Measurements from ENCODE around the gene KIAA1549.

The KIAA1549 gene

DNA sequence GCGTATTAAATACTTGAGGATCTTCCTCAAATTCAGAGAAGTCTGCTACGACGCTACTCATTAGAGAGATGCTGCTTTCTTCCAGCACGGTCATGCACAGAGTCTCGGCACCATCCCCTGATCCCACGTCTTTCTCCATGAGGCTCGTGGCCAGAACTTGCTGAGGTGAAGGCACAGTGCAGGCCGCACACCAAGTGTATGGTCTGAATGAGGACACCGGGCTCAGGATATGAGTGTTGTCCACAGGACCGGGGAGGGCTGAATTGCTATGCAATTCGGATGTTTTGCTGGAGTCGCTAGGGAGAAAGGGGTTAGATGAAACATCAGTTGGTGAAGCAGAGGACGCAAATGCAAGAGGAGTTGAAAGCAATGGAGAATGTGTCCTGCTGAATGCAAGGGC, 63.0 kb downstream of the KIAA1549 start:
- Mint-ChIP-seq H3K36me3 (no peaks in the 10 kb centered on the region), H3K4me1 (no peaks in the 10 kb centered on the region), H3K9me3 (peaks cover 4 to 6% of the 10 kb centered on the region in 2 donors), H3K4me3 (no peak overlapping the region), H3K27ac (no peak overlapping the region), H3K27me3 (peaks cover 0 to 5% of the 10 kb centered on the region in 2 donors)
- no peak for ATAC-seq (replicated peaks)
- DNase-seq, result no peak

DNA sequence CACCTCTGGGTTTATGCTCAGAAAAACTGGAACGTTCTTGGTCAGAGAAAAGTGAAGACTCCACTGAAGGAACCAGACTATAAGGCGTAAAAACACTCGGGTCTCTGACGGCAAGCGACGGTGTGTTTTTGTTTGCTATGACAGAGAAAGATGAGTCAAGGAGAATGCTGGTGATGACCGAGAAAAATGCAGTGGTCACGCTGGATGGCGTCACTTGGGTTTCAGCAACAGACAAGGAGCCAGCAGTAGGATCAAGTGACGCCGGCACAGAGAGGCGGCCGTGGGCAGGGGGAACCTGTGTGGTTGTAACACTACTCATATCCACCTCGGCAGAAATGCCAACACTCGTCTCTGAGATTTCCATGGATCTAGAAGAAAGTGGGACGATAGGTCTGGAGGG, 63.4 kb downstream of the KIAA1549 start:
- Mint-ChIP-seq H3K9me3 (peaks cover 2 to 6% of the 10 kb centered on the region in 2 donors), H3K36me3 (no peaks in the 10 kb centered on the region), H3K27me3 (peaks cover 0 to 5% of the 10 kb centered on the region in 2 donors), H3K27ac (no peak overlapping the region), H3K4me3 (no peak overlapping the region), H3K4me1 (no peaks in the 10 kb centered on the region)
- DNase-seq, result no peak
- ATAC-seq (replicated peaks), result no peak

DNA sequence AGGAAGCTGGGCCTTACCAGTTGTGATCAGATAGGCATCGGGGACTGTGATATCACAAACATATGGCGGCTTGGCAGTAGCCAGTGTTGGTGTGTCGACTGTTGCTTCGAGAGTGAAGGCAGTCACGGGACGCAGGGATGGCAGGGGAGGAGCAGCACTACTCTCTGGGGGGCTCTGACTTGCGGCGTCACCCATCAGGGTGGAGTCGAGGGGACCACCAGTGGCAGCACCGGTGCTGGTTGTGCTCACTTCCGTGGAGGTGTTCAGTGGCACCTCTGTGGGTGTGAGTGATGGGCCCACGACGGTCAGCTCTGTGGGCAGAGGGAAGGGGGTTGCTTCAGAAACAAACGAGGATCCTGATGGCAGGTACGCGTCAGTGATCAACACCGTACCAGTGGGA, 64.5 kb downstream of the KIAA1549 start:
- no peak for DNase-seq
- Mint-ChIP-seq H3K36me3 (no peaks in the 10 kb centered on the region), H3K27me3 (peaks cover 4 to 5% of the 10 kb centered on the region in 2 donors), H3K4me3 (no peak overlapping the region), H3K4me1 (no peaks in the 10 kb centered on the region), H3K9me3 (peaks cover 0 to 2% of the 10 kb centered on the region in 2 donors), H3K27ac (no peak overlapping the region)
- no peak for ATAC-seq (replicated peaks)

DNA sequence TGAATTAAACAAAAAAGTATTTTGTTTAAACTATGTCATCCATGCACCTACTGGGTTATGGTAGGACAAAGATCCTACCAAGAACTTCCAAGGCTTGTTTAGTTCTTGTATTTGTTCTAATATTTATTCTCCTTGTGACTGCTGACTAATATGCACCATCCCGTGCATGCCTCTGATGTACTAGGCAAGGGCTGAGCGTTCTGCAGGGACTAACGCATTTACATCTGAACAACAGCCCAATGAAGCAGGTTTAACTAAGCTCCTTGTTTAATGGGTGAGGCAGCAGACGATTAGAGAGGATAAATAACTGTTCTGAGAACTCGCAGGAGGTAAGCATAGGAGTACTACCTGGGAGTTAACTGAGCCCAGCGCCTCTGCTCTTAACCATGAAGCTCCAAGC, 64.9 kb downstream of the KIAA1549 start:
- Mint-ChIP-seq H3K9me3 (peaks cover 0 to 2% of the 10 kb centered on the region in 2 donors), H3K4me1 (no peaks in the 10 kb centered on the region), H3K36me3 (no peaks in the 10 kb centered on the region), H3K4me3 (no peak overlapping the region), H3K27ac (no peak overlapping the region), H3K27me3 (peaks cover 5% of the 10 kb centered on the region in 2 donors)
- ATAC-seq (replicated peaks) (no peak), DNase-seq (no peak)

DNA sequence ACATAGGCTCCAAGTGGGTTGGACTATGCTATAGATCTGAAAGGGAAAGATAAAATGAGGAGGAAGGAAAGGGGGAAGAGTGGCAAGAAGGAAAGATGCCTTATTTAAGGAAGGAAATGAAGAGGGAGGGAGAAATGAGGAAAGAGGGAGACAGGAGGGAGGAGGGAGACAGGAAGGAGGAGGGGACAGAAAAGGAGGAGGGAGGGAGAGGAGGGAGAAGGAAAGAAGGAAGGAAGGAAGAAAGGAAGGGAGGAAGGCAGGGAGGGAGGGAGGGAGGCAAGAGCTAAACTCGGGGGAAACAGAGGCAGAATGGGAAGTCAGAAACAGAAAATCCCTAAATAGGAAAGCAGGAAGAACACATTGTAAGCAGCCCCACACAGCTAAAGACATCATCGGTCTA, 67.4 kb downstream of the KIAA1549 start:
- no peak overlapping the region for H3K27ac Mint-ChIP-seq
- no peak overlapping the region for H3K4me3 Mint-ChIP-seq
- DNase-seq (no peak), ATAC-seq (replicated peaks) (no peak)
- peaks cover 5% of the 10 kb centered on the region in 2 donors for H3K27me3 Mint-ChIP-seq
- H3K4me1 Mint-ChIP-seq, result no peaks in the 10 kb centered on the region
- H3K9me3 Mint-ChIP-seq, result peaks cover 0 to 2% of the 10 kb centered on the region in 2 donors
- no peaks in the 10 kb centered on the region for H3K36me3 Mint-ChIP-seq

DNA sequence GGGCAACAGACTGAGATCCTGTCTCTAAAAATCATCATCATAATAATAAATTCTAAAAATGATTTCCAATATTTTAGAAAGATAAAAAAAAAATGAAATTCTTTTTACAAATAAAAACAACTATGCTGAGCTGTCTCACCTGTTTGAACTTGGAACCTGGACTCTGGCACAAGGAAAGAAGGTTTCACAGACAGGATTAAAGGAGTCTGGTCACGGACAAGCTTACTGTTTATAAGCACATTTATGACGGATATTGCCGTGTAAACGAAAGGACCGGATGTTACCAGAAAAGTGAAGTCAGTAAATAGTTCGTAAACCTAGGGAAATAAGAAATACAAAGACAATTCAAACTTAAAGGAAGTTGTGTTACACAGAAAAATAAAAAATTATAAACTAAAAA, 70.2 kb downstream of the KIAA1549 start:
- peaks cover 5% of the 10 kb centered on the region in 2 donors for H3K27me3 Mint-ChIP-seq
- H3K9me3 Mint-ChIP-seq, result peaks cover 0 to 2% of the 10 kb centered on the region in 2 donors
- no peak for ATAC-seq (replicated peaks)
- H3K36me3 Mint-ChIP-seq, result no peaks in the 10 kb centered on the region
- no peak overlapping the region for H3K27ac Mint-ChIP-seq
- H3K4me3 Mint-ChIP-seq, result no peak overlapping the region
- no peak for DNase-seq
- no peaks in the 10 kb centered on the region for H3K4me1 Mint-ChIP-seq

DNA sequence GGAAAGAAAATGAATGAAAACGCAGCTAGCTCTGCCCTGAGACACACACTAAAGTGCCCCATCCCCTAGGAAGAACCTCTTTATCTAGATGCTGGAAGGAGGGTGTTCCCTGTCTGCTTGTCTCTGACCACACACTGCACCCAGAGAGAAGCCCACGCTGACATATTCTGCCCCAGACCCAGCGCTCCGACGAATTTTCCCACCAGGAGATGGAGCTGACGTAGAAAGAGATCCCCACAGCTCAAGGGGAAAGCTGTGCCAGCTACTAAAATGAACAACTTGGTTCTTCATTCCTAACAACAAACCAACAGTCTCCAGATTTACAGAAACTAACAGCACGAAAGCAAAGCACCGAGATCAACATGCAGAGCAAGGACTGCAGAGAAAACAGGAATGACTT, 73.3 kb downstream of the KIAA1549 start:
- DNase-seq (no peak), ATAC-seq (replicated peaks) (no peak)
- H3K27me3 Mint-ChIP-seq, result peaks cover 0 to 5% of the 10 kb centered on the region in 2 donors
- H3K27ac Mint-ChIP-seq, result no peak overlapping the region
- H3K4me3 Mint-ChIP-seq, result no peak overlapping the region
- no peaks in the 10 kb centered on the region for H3K9me3 Mint-ChIP-seq
- no peaks in the 10 kb centered on the region for H3K4me1 Mint-ChIP-seq
- no peaks in the 10 kb centered on the region for H3K36me3 Mint-ChIP-seq

DNA sequence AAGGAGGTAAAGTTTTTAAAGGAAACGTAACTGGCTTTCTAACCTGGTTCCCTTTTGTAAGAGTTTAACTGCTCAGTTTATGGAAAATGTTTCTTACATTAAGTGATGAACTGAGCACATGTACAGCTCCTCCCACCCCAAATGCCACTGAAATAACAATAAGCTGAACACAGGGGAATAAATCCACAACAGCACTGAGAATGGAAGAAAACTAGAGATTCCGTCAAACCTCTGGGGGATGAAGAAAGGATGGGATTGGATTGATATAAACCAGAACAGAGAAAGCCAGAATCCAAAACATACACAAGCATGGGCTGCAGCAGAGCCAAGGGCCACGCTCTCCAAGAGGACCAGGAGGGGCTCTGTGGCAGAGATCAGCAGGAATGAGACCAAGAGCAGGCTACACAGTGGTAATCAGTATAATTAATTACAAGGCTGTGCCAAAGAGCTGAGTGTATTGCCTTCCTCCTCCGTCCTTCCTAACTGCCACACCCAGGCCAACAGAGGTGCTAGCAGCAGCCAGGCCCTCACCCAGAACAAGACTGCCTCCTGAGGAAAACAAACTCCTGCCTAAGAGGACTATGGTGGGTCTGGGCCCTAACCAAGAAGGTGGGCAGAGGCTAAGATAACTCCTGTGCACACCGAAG, 73.9 kb downstream of the KIAA1549 start:
- Mint-ChIP-seq H3K36me3 (no peaks in the 10 kb centered on the region), H3K4me1 (no peaks in the 10 kb centered on the region), H3K27ac (no peak overlapping the region), H3K27me3 (peaks cover 0 to 5% of the 10 kb centered on the region in 2 donors), H3K4me3 (no peak overlapping the region), H3K9me3 (no peaks in the 10 kb centered on the region)
- ATAC-seq (replicated peaks) (no peak), DNase-seq (no peak)

DNA sequence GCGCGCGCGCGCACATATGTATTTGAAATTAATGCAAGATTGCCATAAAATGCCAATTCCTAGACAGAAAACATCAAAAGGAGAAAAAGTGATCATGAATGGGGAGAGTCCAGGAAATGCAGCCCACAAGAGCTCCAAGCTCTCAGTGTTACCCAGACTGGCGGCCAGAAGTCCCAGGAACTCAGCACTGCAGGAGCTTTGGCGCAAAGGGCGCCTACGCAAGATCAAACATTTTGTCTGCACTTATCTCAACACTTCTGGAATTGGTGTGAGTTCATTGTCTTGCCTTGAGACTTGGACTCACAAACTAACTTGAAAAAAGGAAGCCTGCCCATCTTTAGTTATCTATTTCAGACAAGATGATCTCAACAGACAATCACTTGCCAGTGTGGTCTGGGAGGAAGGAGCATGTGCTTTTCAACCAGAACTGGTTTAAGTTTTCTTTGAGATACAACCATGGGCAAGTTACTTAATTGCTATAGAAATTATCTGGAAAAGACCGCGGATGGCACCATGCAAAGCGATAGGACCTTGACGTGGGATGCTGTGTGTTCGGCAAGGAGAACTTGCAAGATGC, 77.2 kb downstream of the KIAA1549 start:
- Mint-ChIP-seq H3K4me3 (no peak overlapping the region), H3K4me1 (no peaks in the 10 kb centered on the region), H3K27ac (no peak overlapping the region), H3K9me3 (no peaks in the 10 kb centered on the region), H3K36me3 (no peaks in the 10 kb centered on the region), H3K27me3 (peaks cover 0 to 4% of the 10 kb centered on the region in 2 donors)
- ATAC-seq (replicated peaks), result no peak
- no peak for DNase-seq

DNA sequence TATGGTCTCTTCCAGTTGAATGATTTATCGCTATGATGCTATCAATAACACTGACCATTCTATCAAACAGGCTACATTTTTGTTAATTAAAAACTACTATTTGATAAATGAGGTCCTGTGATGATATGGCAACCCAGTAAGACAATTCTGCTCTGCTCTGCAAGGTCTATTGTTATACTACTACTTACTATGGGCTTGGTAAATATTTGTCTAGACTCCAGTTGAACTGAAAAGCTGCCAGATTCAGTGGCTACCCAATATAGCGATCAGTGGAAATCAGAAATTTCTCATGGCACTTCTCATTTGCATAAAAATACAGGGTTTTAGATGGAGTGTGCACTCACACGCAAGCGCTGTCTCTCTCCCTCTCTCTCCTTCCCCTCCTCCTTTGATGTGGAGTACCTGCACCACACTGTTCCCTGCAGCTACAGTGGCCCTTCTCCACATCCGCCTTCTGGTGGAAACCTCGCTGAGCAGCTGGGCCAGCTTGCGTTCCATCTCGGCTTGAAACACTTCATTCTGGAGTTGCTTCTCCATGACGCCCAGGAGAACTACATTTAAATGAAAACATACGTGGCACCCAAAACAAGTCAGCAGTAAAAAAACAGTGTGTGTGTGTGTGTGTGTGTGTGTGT, 77.9 kb downstream of the KIAA1549 start:
- no peak overlapping the region for H3K4me3 Mint-ChIP-seq
- H3K4me1 Mint-ChIP-seq, result peaks cover 0 to 2% of the 10 kb centered on the region in 2 donors
- no peak for ATAC-seq (replicated peaks)
- H3K9me3 Mint-ChIP-seq, result no peaks in the 10 kb centered on the region
- peaks cover 0 to 4% of the 10 kb centered on the region in 2 donors for H3K27me3 Mint-ChIP-seq
- no peak for DNase-seq
- H3K36me3 Mint-ChIP-seq, result no peaks in the 10 kb centered on the region
- H3K27ac Mint-ChIP-seq, result no peak overlapping the region

DNA sequence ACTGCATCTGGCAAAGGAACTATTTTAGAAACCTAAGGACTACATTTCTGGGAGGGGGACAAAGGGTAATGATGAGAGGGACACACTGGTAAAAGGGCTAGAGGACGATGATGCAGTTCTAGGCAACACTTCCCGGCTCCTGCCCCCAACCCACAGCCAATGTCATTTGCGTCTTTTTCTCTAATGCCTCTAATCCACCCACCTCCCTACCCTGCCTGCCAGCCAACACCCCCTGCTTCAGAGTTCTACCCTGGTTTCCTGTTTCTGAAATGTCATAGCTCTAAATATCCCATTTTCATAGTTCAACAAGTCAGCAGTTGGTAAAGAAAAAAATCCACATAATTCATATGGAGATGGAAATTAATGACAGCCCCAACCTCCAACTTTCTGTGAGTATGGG, 79.0 kb downstream of the KIAA1549 start:
- ATAC-seq (replicated peaks), result no peak
- DNase-seq, result no peak
- H3K9me3 Mint-ChIP-seq, result no peaks in the 10 kb centered on the region
- peaks cover 0 to 8% of the 10 kb centered on the region in 2 donors for H3K4me1 Mint-ChIP-seq
- no peak overlapping the region for H3K27ac Mint-ChIP-seq
- H3K27me3 Mint-ChIP-seq, result peaks cover 0 to 4% of the 10 kb centered on the region in 2 donors
- no peaks in the 10 kb centered on the region for H3K36me3 Mint-ChIP-seq
- no peak overlapping the region for H3K4me3 Mint-ChIP-seq

DNA sequence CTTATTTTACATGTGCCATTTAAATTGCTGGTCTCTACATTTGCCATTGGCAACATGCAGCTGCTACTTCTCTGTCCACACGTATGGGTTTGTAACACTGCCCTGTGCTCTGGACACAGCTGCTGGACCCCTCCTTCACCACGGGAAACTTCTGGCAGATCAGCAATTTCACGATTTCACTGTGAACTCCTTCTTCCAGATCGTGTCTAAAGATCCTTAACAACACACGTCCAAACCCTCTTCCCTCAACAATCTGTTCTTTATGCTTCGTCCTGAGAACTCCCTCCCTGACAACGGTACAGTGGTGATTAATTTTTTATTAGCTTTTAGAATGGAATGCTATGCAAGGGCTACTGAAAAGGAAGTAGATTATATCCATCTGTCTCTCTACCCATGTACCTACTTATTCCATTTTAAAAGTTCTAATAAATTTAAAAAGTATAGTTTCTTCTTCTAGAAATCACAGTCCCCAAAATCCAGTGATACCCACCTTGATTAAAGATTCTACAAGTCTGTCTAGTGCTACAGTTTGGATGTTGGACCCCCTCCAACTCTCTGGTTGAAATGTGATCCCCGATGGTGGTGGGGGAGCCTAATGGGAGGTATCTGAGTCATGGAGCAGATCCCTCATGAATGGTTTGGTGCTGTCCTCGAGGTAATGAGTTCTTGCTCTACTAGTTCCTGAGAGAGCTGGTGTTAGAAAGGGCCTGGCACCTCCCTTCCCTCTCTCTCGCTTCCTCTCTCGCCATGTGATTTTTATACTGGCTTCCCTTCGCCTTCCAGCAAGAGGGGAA, 81.0 kb downstream of the KIAA1549 start:
- no peak overlapping the region for H3K27ac Mint-ChIP-seq
- no peak overlapping the region for H3K4me3 Mint-ChIP-seq
- no peaks in the 10 kb centered on the region for H3K36me3 Mint-ChIP-seq
- ATAC-seq (replicated peaks) (no peak), DNase-seq (no peak)
- H3K4me1 Mint-ChIP-seq, result peaks cover 0 to 8% of the 10 kb centered on the region in 2 donors
- H3K27me3 Mint-ChIP-seq, result peaks cover 0 to 4% of the 10 kb centered on the region in 2 donors
- H3K9me3 Mint-ChIP-seq, result no peaks in the 10 kb centered on the region

DNA sequence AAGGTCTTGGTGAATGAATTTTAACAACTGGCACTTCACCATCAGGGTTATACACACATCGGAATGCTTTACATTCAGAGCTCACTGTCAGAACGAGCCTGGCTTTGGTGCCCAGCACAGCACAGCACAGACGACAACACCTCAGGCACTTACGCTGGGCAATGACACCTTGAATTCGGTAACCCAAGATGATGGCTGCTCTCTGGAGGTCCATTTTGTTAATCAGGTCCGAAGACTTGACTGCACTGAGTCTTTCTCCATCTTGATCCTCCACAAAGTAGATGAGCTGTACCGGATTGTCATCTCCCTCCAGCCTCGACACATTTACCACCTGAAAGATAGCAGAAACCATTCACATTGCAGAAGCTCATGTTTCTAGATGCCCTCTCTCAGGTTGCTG, 82.4 kb downstream of the KIAA1549 start:
- ATAC-seq (replicated peaks) (no peak), DNase-seq (no peak)
- no peaks in the 10 kb centered on the region for H3K9me3 Mint-ChIP-seq
- peaks cover 0 to 4% of the 10 kb centered on the region in 2 donors for H3K27me3 Mint-ChIP-seq
- no peaks in the 10 kb centered on the region for H3K36me3 Mint-ChIP-seq
- H3K4me3 Mint-ChIP-seq, result no peak overlapping the region
- peaks cover 0 to 8% of the 10 kb centered on the region in 2 donors for H3K4me1 Mint-ChIP-seq
- no peak overlapping the region for H3K27ac Mint-ChIP-seq

DNA sequence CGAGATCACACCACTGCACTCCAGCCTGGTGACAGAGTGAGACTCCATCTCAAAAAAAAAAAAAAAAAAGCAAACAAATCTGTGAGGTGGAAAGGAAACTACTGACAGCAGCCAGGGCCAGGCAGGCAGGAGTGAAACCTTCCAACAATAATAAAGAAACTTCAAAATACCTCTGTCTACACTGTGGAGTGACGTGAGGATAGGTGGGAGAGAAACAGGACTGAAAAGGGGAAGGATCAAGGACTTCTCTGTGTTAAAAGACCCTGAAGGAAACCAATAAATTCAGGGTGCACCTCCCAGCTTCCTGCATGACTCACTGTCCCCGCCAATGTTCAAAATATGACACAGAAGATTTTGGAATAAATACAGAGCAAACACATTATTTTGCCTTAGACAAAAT, 82.9 kb downstream of the KIAA1549 start:
- ATAC-seq (replicated peaks), result peak; percentile 42 to 60
- DNase-seq, result no peak

More for the DNA sequence above, 82.9 kb downstream of the KIAA1549 start:
- peaks cover 0 to 4% of the 10 kb centered on the region in 2 donors for H3K27me3 Mint-ChIP-seq
- H3K27ac Mint-ChIP-seq, result no peak overlapping the region
- H3K4me1 Mint-ChIP-seq, result peaks cover 0 to 8% of the 10 kb centered on the region in 2 donors
- H3K4me3 Mint-ChIP-seq, result no peak overlapping the region
- no peaks in the 10 kb centered on the region for H3K36me3 Mint-ChIP-seq
- no peaks in the 10 kb centered on the region for H3K9me3 Mint-ChIP-seq
